NCI-H460 (cell line): ENCODE measurements around the gene DTNA. TPM values are rescaled to one million over a fixed set of nuclear protein-coding genes. Genes with fewer than 3 reads are reported as not detected.

Experiments used
- DNase-seq: peaks from one replicate; pipeline ENCODE4 v3.0.0-alpha.2; 2016; ENCODE audit warnings: low read depth; ENCODE audit errors: extremely low read depth
- total RNA-seq: library from RNA; depleted of rRNA; stranded (reverse); fragments of >200 nt; shearing (Covaris generic); gene quantifications from 2 replicates; pipeline ENCODE4 v1.2.3, GENCODE V29; 2014

Gene DTNA
- total RNA-seq, 1 experiment from 2014 or later: 6.3 TPM

DNA sequence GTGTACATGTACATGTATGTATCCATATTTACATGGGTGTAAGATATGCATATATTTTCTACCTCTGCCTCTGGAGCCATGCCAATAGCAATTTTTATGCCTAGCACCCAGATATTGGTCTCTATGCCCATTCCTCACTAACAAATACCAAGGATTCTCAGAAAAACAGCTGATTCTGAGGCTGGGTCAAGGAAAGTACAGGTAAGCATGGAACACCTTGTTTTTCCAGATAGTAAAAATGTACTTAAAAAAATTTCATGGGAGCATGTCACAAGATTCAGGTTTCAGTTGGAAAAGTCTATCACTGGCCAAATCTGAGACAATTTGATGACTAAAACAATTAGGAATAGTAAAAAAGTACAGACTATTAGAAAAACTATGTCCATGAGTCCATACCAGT is 216.6 kb downstream of the DTNA start:
- DNase-seq: no peak

DNA sequence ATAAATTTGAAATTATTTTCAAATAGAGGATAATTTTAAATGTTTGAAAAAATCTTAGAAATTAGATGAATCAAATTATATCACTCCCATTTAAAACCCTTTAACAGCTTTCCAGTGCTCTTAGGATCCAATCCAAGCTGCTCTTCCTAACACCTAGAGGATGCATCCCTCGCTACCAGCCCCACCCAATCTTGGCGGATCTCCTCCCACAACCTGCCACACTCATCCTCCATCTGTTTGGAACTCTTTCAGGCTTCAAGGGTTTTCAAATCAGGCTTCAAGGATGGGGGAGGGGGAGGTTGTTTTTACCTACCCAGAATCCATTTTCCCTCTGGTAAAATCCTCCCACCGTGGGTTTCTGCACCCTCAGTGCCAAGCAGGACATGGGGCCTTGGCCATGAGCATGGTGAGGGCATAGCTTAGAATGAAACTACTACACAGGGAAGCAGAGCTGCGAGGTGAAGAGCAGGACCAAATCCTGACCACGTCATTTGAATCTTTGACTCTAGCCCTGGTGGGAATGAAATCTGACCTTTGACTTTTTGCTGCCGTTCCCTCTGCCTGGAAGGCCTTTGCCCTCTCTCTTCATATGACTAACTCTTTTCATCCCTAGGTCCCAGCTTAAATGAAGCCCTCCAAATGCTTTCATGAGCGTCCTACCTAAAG is 218.1 kb downstream of the DTNA start:
- DNase-seq: no peak

DNA sequence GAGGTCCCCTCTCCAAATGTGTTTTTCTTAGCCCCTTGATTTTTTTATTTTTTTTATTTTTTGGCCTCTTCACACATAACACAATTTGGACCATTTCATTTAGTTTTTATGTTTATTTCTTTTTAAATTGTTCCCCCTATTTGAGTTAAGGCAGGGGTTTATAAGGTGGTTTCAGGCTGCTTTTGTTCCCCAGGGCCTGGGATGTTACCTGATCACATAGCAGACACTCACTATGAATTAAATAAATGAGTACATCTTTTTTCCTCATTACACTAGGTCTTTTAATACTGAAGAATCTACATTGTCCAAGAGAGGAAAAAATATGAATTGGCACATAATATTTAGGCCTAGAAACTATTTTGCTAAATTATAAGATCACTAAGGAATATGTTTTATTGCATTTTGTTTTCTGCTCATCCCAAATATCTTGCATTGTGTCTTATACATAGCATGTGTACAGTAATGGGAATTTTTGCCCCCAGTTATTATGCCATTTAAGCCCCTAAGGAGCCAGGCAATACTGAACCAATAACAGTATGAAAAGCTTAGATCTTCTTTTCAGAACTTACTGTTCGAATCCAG is 218.7 kb downstream of the DTNA start:
- DNase-seq: no peak

DNA sequence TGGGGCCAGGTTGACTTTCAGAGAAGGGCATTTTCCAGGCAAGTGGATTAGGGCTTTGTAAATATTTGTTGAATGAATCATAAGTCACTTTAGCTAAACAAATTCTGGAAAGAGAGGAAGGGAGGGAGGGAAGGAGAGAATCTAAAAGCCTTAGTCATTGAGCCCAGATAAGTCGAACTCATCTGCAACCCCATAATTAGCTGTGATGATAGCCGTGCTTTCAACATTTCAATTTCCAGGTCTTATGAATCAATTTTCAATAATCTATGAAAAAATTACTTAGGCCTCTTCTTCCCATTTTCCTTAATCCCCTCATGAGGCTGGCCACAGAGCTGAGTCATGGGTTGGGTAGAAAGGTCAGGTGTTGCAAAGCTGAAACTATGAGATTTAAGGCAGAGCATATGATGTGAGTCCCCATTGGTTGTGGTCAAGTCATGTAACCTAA is 219.3 kb downstream of the DTNA start:
- DNase-seq: peak; percentile 53

DNA sequence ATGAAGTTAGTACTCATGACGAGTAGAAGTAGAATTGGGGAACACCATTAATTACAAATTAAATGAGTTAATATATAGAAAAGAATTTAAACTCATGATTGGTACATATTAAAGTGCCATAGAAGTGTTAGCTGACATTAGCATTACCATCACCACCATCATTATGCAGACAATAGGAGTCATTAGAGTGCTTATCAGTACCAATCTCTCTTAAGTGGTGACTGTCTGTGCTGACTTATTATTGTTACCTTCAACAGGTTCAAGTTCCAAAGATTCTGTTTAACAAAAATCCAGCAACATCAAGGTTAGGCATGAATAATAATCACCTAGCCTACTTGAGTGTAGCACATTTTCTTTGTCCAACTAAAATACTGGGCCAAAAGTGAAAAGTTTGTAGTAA is 222.3 kb downstream of the DTNA start:
- DNase-seq: no peak

DNA sequence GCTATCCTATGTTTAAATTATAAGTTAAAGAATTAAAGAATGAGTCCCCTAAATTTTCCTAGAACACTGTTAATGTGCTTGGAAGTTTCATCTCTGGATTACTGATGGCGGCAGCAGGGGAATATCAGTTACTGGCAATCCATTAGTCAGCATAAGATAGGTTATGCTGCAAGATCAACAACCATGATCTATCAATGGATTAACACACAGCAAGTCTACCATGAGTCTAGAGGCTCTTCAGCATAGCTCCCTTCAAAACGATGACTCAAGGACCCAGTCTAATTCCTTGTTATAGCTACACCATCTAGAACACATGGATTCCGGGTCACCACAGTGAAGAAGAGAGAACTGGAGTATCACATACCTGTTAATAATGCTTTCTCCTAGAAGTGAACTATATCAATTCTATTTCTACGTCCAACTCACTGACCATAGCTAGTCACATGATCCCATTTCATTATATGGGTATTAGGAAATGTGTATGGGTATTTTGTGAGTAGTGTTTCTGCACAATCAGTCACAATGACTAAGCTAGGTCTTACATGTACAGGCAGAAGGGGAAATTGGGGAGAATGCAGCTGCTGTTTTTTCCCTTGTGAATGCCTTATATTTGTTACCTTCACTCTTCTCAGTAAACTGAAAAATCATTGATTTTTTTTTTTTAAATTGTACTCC is 222.8 kb downstream of the DTNA start:
- no peak for DNase-seq

DNA sequence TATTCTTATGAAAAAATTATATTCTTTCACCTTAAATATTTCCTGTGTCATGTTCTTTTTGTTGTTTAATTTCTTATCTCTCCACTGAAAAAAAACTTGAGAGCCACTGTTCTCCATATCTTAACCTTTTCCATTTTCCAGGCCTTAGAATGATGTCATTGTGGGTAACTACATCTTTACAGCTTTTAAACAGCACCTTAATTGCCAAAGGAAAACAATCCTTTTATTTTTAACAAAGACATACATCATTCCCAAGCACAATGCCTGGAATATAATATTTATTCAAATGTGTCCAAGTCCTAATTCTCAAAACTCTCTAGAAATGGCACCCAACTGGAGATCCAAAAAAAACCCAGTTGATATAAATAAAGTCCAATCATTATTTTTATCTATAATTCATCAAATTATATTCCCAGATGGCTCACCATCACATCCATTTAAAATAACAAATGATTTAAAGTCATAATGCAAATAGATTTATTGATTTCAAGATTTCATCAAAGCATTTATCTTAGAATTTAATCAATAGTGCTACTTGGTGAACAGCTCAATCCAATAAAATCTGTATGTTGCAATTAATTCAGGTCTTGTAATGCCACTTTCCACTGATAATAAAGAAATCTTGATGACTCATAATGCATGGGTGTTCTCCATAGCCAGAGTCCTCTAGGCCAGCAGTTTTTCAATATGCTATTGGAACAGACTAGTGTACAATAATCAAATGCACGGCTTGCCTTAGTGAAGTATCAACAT is 224.0 kb downstream of the DTNA start:
- no peak for DNase-seq

DNA sequence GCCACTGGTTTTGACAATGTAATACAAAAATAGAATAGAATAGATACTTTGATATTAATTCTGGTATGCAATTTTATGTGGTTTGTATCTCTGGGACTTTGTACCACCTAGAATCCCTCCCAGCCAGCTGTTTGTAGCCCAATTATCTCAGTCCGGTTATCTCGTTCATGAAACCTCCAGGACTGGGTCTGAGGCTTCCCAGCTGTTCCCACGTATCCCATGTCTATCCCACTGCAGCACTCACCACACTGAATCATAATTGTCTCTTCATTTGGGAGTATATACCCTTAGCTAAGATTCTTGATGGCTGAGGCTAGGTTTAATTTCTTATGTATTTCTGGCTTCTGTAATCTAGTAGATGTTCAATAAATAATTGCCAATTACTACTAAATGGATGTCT is 226.7 kb downstream of the DTNA start:
- no peak for DNase-seq

DNA sequence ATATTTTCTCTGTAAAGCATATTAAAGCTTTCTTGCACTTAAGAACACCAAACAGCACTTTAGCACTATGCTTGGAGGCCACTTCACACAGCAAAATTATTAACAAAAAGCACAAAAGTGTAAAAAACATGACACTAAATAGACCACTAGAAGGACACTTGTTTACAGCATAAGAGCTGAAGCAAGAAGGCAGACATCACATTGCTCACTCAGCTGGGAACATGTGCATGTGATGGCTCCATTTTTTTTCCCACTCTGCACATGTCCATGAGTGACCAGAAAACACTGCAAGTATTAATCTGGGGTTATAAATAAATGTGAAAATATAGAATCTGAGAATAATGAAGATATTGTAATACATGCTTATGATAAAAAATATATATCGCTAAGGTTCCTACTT is 228.0 kb downstream of the DTNA start:
- no peak for DNase-seq
